ENCODE data around the gene RMI1. TPM values are rescaled to one million over a fixed set of nuclear protein-coding genes. Genes with fewer than 3 reads are reported as not detected.

The RMI1 gene
- polyA plus RNA-seq, 1 experiment, result 4.0 TPM

DNA sequence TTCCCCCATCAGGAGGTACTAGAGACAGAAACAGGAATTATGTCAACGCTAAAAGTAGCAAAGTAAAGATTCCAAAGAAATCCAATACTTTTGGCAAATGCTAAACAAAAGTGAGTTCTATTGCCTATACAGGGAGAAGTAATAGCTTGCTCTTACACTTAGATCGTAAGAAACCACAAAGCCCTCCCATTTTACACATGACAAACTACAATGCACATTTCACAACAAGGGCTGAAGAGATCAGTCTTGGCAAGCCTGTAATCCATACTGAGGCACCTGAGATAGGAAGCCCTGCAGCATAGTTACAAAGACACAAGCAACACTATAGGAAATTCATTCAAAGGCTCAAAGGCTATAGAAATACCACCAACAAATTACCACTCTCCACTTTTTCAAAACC is 8.3 kb upstream of the RMI1 start:
- POLR2A ChIA-PET, result no interaction called here
- Histone ChIP-seq H3K27ac (ENCODE audit: low read depth, low read length) (no peak overlapping the region), H3K27me3 (ENCODE audit: control insufficient read depth, insufficient read depth, low read length) (no peaks in the 10 kb centered on the region), H3K4me3 (ENCODE audit: low read depth, low read length) (no peak overlapping the region), H3K9me3 (ENCODE audit: control insufficient read depth, insufficient read depth, low read length) (no peaks in the 10 kb centered on the region)
- CTCF ChIA-PET, result interaction anchor here (3.6 kb wide), 1 partner anchor 289 kb away, joined by 16 read pairs; no protein-coding TSS in a partner anchor
- TF ChIP-seq, protein P1, sequence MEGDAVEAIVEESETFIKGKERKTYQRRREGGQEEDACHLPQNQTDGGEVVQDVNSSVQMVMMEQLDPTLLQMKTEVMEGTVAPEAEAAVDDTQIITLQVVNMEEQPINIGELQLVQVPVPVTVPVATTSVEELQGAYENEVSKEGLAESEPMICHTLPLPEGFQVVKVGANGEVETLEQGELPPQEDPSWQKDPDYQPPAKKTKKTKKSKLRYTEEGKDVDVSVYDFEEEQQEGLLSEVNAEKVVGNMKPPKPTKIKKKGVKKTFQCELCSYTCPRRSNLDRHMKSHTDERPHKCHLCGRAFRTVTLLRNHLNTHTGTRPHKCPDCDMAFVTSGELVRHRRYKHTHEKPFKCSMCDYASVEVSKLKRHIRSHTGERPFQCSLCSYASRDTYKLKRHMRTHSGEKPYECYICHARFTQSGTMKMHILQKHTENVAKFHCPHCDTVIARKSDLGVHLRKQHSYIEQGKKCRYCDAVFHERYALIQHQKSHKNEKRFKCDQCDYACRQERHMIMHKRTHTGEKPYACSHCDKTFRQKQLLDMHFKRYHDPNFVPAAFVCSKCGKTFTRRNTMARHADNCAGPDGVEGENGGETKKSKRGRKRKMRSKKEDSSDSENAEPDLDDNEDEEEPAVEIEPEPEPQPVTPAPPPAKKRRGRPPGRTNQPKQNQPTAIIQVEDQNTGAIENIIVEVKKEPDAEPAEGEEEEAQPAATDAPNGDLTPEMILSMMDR (IDR thresholded peaks at IDR 0.05; ENCODE audit: low read depth, low read length), result no peak
- no peak for DNase-seq (ENCODE audit: low read depth, low spot score)

DNA sequence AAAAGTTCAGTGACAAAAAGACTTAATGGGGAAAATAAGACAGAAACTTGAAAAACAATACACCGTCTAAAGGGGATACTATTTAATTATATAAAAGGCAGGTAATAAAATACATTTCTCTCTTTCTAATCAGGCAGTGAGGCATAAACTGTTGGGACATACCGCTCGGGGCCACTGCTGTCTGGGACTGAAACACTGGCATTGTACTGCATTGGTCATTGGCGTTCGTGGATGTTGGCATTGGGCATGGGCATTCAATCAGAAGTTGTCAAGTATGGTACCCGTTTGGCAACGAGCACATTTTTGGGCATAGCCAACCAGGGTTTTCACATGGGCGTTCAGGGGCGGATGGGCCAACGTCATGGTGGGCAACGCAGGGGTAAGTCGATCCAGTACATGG is 5.3 kb upstream of the RMI1 start:
- Histone ChIP-seq H3K27me3 (ENCODE audit: control insufficient read depth, insufficient read depth, low read length) (no peaks in the 10 kb centered on the region), H3K4me3 (ENCODE audit: low read depth, low read length) (no peak overlapping the region), H3K9me3 (ENCODE audit: control insufficient read depth, insufficient read depth, low read length) (peaks cover 4% of the 10 kb centered on the region; the same call in 1 of the 2 replicates), H3K27ac (ENCODE audit: low read depth, low read length) (no peak overlapping the region)
- TF ChIP-seq, protein P1 (IDR thresholded peaks at IDR 0.05; ENCODE audit: low read depth, low read length), result no peak
- ChIA-PET CTCF (interaction anchor here (1.6 kb wide), 1 partner anchor 286 kb away, joined by 9 read pairs; no protein-coding TSS in a partner anchor), POLR2A (no interaction called here)
- no peak for DNase-seq (ENCODE audit: low read depth, low spot score)

DNA sequence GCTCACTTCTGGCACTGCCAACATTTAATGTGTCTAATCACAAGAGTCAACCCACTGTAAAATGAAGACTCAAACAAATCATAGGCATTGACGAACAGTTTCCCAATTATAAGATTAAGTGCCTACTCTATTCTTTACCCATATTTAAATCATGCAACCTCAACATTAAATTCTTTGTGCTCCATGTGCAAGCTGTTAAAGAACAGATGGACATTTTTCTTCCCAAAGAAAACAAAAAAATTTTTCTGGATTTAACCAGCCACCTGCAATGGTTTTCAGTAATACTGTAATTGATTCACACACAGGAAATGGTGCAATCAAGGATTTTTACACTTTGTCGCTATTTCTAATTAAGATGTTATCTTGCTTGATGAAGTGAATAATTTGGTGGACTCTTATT is 4.2 kb upstream of the RMI1 start:
- no peak for DNase-seq (ENCODE audit: low read depth, low spot score)
- ChIA-PET POLR2A (no interaction called here), CTCF (interaction anchor here (0.9 to 1.6 kb wide), 3 partner anchors 285 to 339 kb away, joined by 4 to 9 read pairs (median 7); no protein-coding TSS in a partner anchor)
- Histone ChIP-seq H3K9me3 (ENCODE audit: control insufficient read depth, insufficient read depth, low read length) (peaks cover 4% of the 10 kb centered on the region; the same call in 1 of the 2 replicates), H3K27ac (ENCODE audit: low read depth, low read length) (no peak overlapping the region), H3K27me3 (ENCODE audit: control insufficient read depth, insufficient read depth, low read length) (no peaks in the 10 kb centered on the region), H3K4me3 (ENCODE audit: low read depth, low read length) (no peak overlapping the region)
- TF ChIP-seq, protein P1 (IDR thresholded peaks at IDR 0.05; ENCODE audit: low read depth, low read length), result no peak

DNA sequence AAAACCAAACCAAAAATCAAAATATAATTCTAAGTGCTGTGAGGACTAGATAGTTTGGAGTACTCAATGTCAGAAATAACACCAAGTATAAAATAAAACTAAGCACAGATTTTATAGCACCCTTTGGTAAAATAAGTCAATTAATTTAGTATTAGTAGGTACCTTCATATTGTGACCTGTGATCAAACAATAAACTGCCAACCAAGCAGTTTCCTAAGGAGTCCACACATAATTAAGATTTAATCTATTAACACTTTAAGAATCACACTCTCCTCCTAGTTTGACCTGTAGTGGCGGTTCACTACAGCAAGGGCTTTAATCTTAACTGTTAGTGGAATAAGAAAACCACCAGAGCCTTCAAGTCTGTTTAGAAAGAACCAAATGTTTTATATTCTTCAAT is 3.4 kb upstream of the RMI1 start:
- Histone ChIP-seq H3K27ac (ENCODE audit: low read depth, low read length) (no peak overlapping the region), H3K4me3 (ENCODE audit: low read depth, low read length) (peak overlapping the region; percentile 98), H3K9me3 (ENCODE audit: control insufficient read depth, insufficient read depth, low read length) (peaks cover 4% of the 10 kb centered on the region; the same call in 1 of the 2 replicates), H3K27me3 (ENCODE audit: control insufficient read depth, insufficient read depth, low read length) (no peaks in the 10 kb centered on the region)
- no peak for DNase-seq (ENCODE audit: low read depth, low spot score)
- TF ChIP-seq, protein P1 (IDR thresholded peaks at IDR 0.05; ENCODE audit: low read depth, low read length), result no peak
- ChIA-PET CTCF (interaction anchor here (0.9 kb wide), 2 partner anchors 284 to 338 kb away, joined by 4 to 7 read pairs; no protein-coding TSS in a partner anchor), POLR2A (no interaction called here)

DNA sequence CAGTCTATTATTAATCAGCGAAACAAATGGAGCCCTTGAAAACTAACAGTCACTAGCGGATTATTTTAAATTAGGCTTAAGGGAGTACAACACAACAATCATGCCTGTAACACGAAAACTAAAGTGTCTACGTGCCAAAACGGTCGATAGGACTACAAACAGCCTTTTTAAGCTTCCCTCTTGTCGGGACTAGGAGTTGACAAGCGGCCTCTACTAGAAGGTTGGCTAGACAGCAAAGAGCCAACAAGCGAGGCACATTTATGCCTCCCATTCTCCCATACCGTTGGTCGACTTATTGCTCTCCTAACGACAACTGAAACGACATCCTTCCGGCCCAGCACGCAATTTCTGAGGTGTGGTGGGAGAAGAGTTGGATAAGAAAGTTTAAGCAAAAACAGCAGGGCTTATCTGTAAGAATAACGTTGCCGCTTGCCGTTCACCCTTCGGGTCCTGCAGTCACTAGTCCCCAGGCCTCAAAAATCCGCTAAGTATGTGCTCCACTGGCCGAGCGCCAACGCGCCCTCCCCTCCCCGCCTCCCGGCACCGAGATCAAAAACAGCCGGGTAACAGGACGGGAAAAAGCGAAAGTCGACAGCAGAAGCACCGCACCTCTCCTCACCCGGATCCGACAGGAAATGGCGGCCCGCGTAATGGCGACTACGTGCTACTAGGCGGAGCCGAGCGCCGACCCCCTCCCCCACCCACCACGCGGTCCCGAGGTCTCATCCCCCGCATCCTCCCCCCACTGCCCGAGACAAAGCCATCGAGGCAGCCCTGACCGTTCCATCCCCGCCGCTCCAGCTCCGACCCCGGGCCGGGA is 1.4 kb upstream of the RMI1 start:
- Histone ChIP-seq H3K4me3 (ENCODE audit: low read depth, low read length) (peak overlapping the region; percentile 98), H3K9me3 (ENCODE audit: control insufficient read depth, insufficient read depth, low read length) (peaks cover 4% of the 10 kb centered on the region; the same call in 1 of the 2 replicates), H3K27ac (ENCODE audit: low read depth, low read length) (peak overlapping the region; percentile 98), H3K27me3 (ENCODE audit: control insufficient read depth, insufficient read depth, low read length) (no peaks in the 10 kb centered on the region)
- DNase-seq (ENCODE audit: low read depth, low spot score), result peak; percentile 59
- CTCF ChIA-PET, result interaction anchor here (0.6 to 1.4 kb wide), 4 partner anchors 42 to 395 kb away, joined by 3 to 16 read pairs (median 3); no protein-coding TSS in a partner anchor
- TF ChIP-seq, protein P1 (IDR thresholded peaks at IDR 0.05; ENCODE audit: low read depth, low read length), result no peak
- POLR2A ChIA-PET, result interaction anchor here (0.7 to 1.8 kb wide), 7 partner anchors 12 to 315 kb away, joined by 3 to 13 read pairs (median 5); partner anchors contain the start of gene KIF27
